Kidney (tissue), 14 donors: ENCODE results near the gene CSNK1G2. TPM values are rescaled to one million over a fixed set of nuclear protein-coding genes. Genes with fewer than 3 reads are reported as not detected.

Experiments
- DNase-seq, 5 donors: peaks; one replicate each; pipeline ENCODE4 v3.0.0-alpha.2; 2013 to 2020
- FAIRE-seq: peaks from 2 replicates; lab custom pipeline; 2012; peaks lifted over from hg19 to GRCh38; lab: Jason Lieb, UNC
- H3K27ac ChIP-seq, 2 donors: one replicate each; pipeline ENCODE4 v1.7.0; 2013; ENCODE audit warnings: low read depth in 2 of 2, low read length in 2 of 2, inconsistent platforms in 1 of 2
- H3K27me3 ChIP-seq: one replicate; pipeline ENCODE4 v1.7.1; 2013; ENCODE audit warnings: low read length, inconsistent platforms; ENCODE audit not compliant: control insufficient read depth, insufficient read depth
- H3K36me3 ChIP-seq, 3 donors: one replicate each; pipeline versions ENCODE4 v1.7.0 to v1.7.1; 2013; ENCODE audit warnings: low read length in 3 of 3, control low read depth in 1 of 3, inconsistent platforms in 1 of 3; ENCODE audit not compliant: insufficient read depth in 3 of 3, control insufficient read depth in 2 of 3
- H3K4me1 ChIP-seq, 3 donors: one replicate each; pipeline versions ENCODE4 v1.7.0 to v1.7.1; 2013; ENCODE audit warnings: low read length in 3 of 3, inconsistent platforms in 1 of 3, low read depth in 1 of 3; ENCODE audit not compliant: control insufficient read depth in 2 of 3, insufficient read depth in 2 of 3
- H3K4me3 ChIP-seq, 3 donors: one replicate each; pipeline versions ENCODE4 v1.7.0 to v1.8.1; 2013; ENCODE audit warnings: low read length in 3 of 3, control low read depth in 1 of 3, inconsistent platforms in 1 of 3
- H3K9ac ChIP-seq, 3 donors: one replicate each; pipeline versions ENCODE4 v1.7.0 to v1.7.1; 2013; ENCODE audit warnings: low read length in 3 of 3, control low read depth in 1 of 3, inconsistent platforms in 1 of 3
- H3K9me3 ChIP-seq, 3 donors: one replicate each; pipeline versions ENCODE4 v1.7.0 to v1.7.1; 2013; ENCODE audit warnings: low read length in 3 of 3, control low read depth in 1 of 3, inconsistent platforms in 1 of 3; ENCODE audit not compliant: control insufficient read depth in 2 of 3, insufficient read depth in 1 of 3
- intact Hi-C: fragments of 100-400 bp; cut with DNase I; formaldehyde crosslinking; loops from one replicate; pipeline ENCODE4 v1.11.1; 2022
- polyA plus RNA-seq: library from polyadenylated mRNA; stranded (reverse); fragments of 350-450 nt; fragmentation: Illumina TruSeq; extraction: RNeasy Lipid Tissue Mini Kit (QIAGEN cat#74804); gene quantifications from one replicate; pipeline ENCODE4 v1.2.3, GENCODE V29; 2014; ENCODE audit warnings: low read depth, low replicate concordance; ENCODE audit not compliant: insufficient read depth
- total RNA-seq: library from RNA; stranded (reverse); fragmentation: NEBNext Ultra II Directional; extraction: Animal tissue kit (Norgen Biotek cat#: 25700); gene quantifications from one replicate; pipeline ENCODE4 v1.2.1, GENCODE V29; 2021
- TF ChIP-seq, protein P1 (sequence below): IDR thresholded peaks from 3 replicates; pipeline ENCODE4 v1.5.1; 2012; ENCODE audit warnings: mild to moderate bottlenecking, moderate library complexity, borderline replicate concordance; ENCODE audit not compliant: insufficient read depth; ENCODE audit errors: extremely low read depth
- donor health status: control.
- donor health status: control.
- donor health status: control.
- donor health status: control.
- donor health status: control.
- donor health status: DM: yes; HTN: yes; CAD: no.
- donor health status: Normal renal cell carcinoma (clear cell type).

Gene CSNK1G2
- total and polyA plus RNA-seq, 2 donors from 2014 or later, result 33.1 to 66.2 TPM

DNA sequence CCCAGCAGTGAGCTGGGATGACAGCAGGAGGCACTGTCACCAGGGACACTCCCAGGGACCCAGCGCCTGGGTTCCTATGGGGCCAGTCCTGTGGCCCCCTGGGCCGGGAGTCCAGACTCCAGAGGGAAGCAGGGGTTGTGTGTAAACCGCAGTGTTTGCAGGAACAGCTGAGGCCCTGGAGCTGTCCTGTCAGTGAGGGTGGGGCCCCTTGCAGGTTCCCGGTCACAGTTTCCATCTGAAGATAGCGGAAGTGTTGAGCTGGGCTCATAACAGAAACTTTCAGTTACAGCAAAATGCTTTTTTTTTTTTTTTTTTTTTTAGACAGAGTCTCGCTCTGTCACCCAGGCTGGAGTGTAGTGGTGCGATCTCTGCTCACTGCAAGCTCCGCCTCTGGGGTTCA, 17.7 kb upstream of the CSNK1G2 start:
- Histone ChIP-seq H3K27ac (no peak overlapping the region), H3K36me3 (peaks cover 2 to 16% (median 6%) of the 10 kb centered on the region in 3 donors), H3K9me3 (no peaks in the 10 kb centered on the region), H3K27me3 (no peaks in the 10 kb centered on the region), H3K4me1 (no peaks in the 10 kb centered on the region), H3K9ac (no peak overlapping the region), H3K4me3 (no peak overlapping the region)
- DNase-seq (no peak), FAIRE-seq (no peak)
- TF ChIP-seq, protein P1, sequence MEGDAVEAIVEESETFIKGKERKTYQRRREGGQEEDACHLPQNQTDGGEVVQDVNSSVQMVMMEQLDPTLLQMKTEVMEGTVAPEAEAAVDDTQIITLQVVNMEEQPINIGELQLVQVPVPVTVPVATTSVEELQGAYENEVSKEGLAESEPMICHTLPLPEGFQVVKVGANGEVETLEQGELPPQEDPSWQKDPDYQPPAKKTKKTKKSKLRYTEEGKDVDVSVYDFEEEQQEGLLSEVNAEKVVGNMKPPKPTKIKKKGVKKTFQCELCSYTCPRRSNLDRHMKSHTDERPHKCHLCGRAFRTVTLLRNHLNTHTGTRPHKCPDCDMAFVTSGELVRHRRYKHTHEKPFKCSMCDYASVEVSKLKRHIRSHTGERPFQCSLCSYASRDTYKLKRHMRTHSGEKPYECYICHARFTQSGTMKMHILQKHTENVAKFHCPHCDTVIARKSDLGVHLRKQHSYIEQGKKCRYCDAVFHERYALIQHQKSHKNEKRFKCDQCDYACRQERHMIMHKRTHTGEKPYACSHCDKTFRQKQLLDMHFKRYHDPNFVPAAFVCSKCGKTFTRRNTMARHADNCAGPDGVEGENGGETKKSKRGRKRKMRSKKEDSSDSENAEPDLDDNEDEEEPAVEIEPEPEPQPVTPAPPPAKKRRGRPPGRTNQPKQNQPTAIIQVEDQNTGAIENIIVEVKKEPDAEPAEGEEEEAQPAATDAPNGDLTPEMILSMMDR, result no peak
- intact Hi-C loops, result no loop called here

DNA sequence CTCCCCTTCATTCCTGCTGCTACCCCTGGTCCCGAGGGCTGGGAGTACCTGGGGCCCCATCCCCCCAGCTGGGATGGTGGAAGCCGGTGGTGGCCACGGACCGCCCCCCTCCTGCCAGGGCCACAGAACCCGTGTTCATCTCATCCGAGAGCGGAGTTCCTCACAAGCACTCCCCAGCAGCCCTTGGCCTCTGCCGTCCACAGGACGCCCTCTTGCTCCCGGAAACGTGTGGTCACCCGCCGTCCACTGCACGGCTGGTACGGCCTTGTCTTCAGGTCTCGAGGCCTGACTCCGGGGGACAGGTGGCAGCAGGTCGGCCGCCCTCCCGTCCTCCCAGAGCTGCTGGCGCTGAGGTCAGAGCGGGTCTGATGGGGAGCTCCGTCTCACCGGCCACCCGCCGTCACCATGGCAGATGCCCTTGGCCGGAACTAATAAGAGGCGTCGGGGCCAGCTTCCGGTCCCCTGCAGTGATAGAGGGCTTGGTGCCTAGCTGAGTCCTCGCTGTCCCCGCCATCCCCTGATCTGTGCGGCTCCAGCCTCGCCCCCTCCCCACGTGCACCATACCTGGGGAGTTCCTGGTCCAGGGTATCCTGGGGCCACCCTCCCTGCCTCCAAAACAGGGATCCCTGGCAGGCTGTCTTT, 16.5 kb upstream of the CSNK1G2 start:
- Histone ChIP-seq H3K36me3 (peaks cover 2 to 16% (median 6%) of the 10 kb centered on the region in 3 donors), H3K9ac (no peak overlapping the region), H3K27ac (no peak overlapping the region), H3K4me1 (no peaks in the 10 kb centered on the region), H3K9me3 (no peaks in the 10 kb centered on the region), H3K4me3 (no peak overlapping the region), H3K27me3 (no peaks in the 10 kb centered on the region)
- intact Hi-C loops, result no loop called here
- TF ChIP-seq, protein P1, result no peak
- no peak for DNase-seq
- FAIRE-seq, result no peak

DNA sequence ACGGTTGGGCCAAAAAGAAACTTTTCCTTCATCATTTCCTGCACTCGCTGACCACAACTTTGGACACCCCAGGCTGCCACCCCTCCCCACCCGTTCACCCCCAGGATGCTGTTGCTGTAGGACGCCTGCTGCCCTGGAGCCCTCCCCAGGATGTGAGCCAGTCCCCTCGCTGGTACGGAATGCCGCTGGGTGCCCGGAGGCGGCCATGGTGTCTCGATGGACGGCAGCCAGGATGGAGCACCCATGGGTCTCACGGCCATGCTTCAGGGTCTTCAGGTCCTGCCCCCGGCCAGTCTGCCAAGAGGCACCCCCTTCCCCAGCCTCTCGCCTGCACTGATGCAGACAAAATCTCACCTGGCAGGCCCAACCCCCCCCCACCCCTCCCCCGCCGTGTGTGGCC, 15.4 kb upstream of the CSNK1G2 start:
- DNase-seq, result no peak
- Histone ChIP-seq H3K36me3 (peaks cover 2 to 12% (median 6%) of the 10 kb centered on the region in 3 donors), H3K27me3 (no peaks in the 10 kb centered on the region)

More for the DNA sequence above, 15.4 kb upstream of the CSNK1G2 start:
- no peak for FAIRE-seq
- no peaks in the 10 kb centered on the region for H3K9me3 ChIP-seq
- no peak overlapping the region for H3K4me3 ChIP-seq
- no peak overlapping the region for H3K27ac ChIP-seq
- peaks cover 0 to 7% (median 6%) of the 10 kb centered on the region in 3 donors for H3K4me1 ChIP-seq
- no peak overlapping the region for H3K9ac ChIP-seq
- intact Hi-C loops, result no loop called here
- TF ChIP-seq, protein P1, result no peak
